Lower lobe of right lung (tissue), 2 donors: ENCODE measurements around the gene RFTN1. TPM values are rescaled to one million over a fixed set of nuclear protein-coding genes. Genes with fewer than 3 reads are reported as not detected.

Experiments
- ATAC-seq, 2 donors: fragments of 200-7000 bp; cut with Tn5 transposase; one replicate each; pipeline ENCODE4 v1.9.1; 2020 to 2022; ENCODE audit warnings: mild to moderate bottlenecking in 2 of 2, moderate library complexity in 2 of 2
- DNase-seq: peaks from one replicate; pipeline ENCODE4 v3.0.0-alpha.2; 2020
- H3K27ac ChIP-seq: fragments of 200-600 bp; one replicate; pipeline ENCODE4 v1.8.0; 2022
- H3K27me3 ChIP-seq: fragments of 200-600 bp; one replicate; pipeline ENCODE4 v1.8.0; 2022; ENCODE audit warnings: low read depth
- H3K36me3 ChIP-seq: fragments of 200-600 bp; one replicate; pipeline ENCODE4 v1.8.0; 2022; ENCODE audit warnings: mild to moderate bottlenecking
- H3K4me1 ChIP-seq: fragments of 200-600 bp; one replicate; pipeline ENCODE4 v1.8.0; 2022
- H3K4me3 ChIP-seq: fragments of 200-600 bp; one replicate; pipeline ENCODE4 v1.8.0; 2022; ENCODE audit warnings: mild to moderate bottlenecking
- H3K9me3 ChIP-seq: fragments of 200-600 bp; one replicate; pipeline ENCODE4 v1.8.0; 2022
- intact Hi-C: fragments of 100-400 bp; cut with DNase I; formaldehyde crosslinking; loops from one replicate; pipeline ENCODE4 v1.11.0; 2022
- long read RNA-seq: library from polyadenylated mRNA; unstranded; transcript quantifications from one replicate; pipeline ENCODE4 v2.0.0, GENCODE V29; 2021
- total RNA-seq: library from RNA; stranded (reverse); fragmentation: NEBNext Ultra II Directional; extraction: Animal tissue kit (Norgen Biotek cat#: 25700); gene quantifications from one replicate; pipeline ENCODE4 v1.2.1, GENCODE V29; 2021
- TF ChIP-seq, protein P1 (sequence below): fragments of 200-600 bp; IDR thresholded peaks from one replicate; pipeline ENCODE4 v1.8.0; 2022; ENCODE audit warnings: antibody characterized with exemption, mild to moderate bottlenecking
- donor health status: DM: no; HTN: yes; CAD: no; lungs with severe emphysema.

Gene RFTN1, protein sequence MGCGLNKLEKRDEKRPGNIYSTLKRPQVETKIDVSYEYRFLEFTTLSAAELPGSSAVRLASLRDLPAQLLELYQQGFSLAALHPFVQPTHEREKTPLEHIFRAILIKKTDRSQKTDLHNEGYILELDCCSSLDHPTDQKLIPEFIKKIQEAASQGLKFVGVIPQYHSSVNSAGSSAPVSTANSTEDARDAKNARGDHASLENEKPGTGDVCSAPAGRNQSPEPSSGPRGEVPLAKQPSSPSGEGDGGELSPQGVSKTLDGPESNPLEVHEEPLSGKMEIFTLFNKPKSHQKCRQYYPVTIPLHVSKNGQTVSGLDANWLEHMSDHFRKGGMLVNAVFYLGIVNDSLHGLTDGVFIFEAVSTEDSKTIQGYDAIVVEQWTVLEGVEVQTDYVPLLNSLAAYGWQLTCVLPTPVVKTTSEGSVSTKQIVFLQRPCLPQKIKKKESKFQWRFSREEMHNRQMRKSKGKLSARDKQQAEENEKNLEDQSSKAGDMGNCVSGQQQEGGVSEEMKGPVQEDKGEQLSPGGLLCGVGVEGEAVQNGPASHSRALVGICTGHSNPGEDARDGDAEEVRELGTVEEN
- total RNA-seq = 58.2 TPM
- long read RNA-seq, transcript RFTN1-201 (10 exons, 2,982 nt) = major isoform, 33 of 79 reads
- long read RNA-seq, partial matches to known transcripts = 11 of 79 reads
- long read RNA-seq, other reads (novel, unspliced or antisense) = 35 of 79 reads

DNA sequence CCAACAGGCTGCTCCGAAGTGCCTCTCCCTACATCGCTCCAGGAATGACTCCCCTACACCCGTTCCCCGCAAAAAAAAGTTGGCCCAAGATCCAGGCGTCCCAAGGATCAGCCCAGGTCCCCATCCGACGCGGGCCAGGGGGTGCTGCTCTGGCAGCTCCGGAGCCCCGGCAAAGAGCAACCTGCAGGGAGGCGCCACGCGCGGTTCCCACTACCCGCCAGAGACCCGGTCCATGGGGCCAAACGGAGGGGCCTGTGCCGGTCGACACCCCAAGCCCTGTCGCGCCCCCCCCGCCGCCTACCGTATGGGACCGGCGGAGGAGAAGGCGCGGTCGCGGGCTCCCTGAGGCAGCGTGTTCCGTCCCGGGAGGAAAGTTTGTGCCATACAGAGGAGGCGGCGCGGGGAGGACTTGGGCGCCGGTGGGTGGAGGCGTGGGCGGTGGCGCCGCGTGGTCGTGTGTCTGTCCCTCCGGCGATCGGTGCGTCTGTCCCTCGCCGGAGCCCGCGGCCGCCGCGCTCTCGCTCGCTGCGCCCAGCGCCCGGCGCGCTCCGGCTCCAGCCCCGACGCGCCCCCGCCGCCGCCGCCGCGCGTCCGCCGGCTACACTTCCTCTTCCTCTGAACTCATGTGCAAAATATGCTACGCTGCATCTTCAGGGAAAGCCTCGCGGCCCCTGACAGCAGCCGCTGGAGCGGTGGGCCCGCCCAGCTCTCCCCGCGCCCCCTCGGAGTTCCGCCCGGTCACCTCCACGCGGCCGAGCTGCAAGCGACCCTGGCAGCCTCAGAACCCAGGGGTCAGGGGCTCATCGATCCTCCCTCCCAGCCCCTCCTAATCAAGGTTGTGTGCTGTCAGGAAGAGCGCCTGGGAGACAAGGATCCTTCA is at the start of gene RFTN1:
TSS of gene RFTN1 (minus strand) at position 559 of the 880 bp plus-strand sequence. CDS start 19,830 bp downstream, outside the sequence.
- H3K4me3 ChIP-seq = peak within 1 kb of the TSS; percentile 95
- peak; percentile 62 to 75 for ATAC-seq
- no peaks in the 10 kb centered on the region for H3K27me3 ChIP-seq
- TF ChIP-seq, protein P1, sequence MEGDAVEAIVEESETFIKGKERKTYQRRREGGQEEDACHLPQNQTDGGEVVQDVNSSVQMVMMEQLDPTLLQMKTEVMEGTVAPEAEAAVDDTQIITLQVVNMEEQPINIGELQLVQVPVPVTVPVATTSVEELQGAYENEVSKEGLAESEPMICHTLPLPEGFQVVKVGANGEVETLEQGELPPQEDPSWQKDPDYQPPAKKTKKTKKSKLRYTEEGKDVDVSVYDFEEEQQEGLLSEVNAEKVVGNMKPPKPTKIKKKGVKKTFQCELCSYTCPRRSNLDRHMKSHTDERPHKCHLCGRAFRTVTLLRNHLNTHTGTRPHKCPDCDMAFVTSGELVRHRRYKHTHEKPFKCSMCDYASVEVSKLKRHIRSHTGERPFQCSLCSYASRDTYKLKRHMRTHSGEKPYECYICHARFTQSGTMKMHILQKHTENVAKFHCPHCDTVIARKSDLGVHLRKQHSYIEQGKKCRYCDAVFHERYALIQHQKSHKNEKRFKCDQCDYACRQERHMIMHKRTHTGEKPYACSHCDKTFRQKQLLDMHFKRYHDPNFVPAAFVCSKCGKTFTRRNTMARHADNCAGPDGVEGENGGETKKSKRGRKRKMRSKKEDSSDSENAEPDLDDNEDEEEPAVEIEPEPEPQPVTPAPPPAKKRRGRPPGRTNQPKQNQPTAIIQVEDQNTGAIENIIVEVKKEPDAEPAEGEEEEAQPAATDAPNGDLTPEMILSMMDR = no peak
- H3K36me3 ChIP-seq = no peaks in the 10 kb centered on the region
- intact Hi-C loops = no loop called here
- peak within 1 kb of the TSS; percentile 88 for H3K27ac ChIP-seq
- H3K9me3 ChIP-seq = no peaks in the 10 kb centered on the region
- DNase-seq = peak; percentile 76
- H3K4me1 ChIP-seq = peaks cover 66% of the 10 kb centered on the region

DNA sequence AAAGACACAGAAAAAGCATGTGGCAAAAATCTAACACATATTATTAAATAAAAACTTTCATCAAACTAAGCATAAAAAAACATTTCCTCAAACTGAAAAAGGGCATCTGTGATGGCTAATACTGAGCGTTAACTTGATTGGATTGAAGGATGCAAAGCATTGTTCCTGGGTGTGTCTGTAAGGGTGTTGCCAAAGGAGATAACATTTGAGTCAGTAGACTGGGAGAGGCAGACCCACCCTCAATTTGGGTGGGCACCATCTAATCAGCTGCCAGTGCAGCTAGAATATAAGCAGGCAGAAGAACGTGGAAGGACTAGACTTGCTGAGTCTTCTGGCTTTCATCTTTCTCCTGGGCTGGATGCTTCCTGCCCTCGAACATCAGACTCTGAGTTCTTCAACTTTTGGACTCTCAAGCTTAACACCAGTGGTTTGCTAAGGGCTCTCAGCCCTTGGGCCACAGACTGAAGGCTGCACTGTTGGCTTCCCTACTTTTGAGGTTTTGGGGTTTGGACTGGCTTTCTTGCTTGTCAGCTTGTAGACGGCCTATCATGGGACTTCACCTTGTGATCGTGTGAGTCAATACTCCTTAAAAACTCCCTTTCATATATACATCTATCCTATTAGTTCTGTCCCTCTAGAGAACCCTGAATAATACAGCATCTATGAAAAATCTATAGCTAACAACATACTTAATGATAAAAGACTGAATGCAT is 46.3 kb upstream of the RFTN1 start:
- intact Hi-C loops = no loop called here
- H3K27ac ChIP-seq = no peak overlapping the region
- no peak for DNase-seq

DNA sequence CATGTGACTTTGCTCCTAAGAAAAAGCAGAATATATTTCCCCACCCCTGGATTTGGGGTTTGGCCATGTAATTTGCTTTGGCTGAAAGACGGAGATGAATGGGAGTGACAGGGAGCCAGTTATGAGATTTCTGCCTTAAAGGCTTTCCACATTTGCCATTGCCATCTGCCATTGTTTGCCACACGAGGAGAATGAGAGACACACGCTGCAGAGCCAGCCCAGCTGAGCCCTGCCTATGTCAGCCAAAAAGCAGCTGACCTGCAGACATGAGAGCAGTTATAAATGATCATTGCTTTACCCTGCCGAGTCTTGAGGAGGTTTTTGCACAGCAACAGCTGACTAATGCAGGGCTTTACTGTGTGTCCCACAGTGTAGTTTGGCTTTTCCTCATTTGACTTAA is 40.6 kb upstream of the RFTN1 start:
- Histone ChIP-seq H3K36me3 (no peaks in the 10 kb centered on the region), H3K9me3 (no peaks in the 10 kb centered on the region), H3K4me3 (no peak overlapping the region), H3K27me3 (no peaks in the 10 kb centered on the region), H3K4me1 (no peaks in the 10 kb centered on the region), H3K27ac (no peak overlapping the region)
- ATAC-seq = no peak
- intact Hi-C loops = loop anchor here (5.0 kb wide), 2 partner anchors 262 to 287 kb away; partner anchors contain the start of gene OXNAD1
- no peak for DNase-seq
- TF ChIP-seq, protein P1 = no peak

More for the DNA sequence above, 46.3 kb upstream of the RFTN1 start:
- TF ChIP-seq, protein P1 = no peak
- Histone ChIP-seq H3K9me3 (no peaks in the 10 kb centered on the region), H3K4me1 (no peaks in the 10 kb centered on the region), H3K27me3 (no peaks in the 10 kb centered on the region), H3K4me3 (no peak overlapping the region), H3K36me3 (no peaks in the 10 kb centered on the region)
- ATAC-seq = no peak

DNA sequence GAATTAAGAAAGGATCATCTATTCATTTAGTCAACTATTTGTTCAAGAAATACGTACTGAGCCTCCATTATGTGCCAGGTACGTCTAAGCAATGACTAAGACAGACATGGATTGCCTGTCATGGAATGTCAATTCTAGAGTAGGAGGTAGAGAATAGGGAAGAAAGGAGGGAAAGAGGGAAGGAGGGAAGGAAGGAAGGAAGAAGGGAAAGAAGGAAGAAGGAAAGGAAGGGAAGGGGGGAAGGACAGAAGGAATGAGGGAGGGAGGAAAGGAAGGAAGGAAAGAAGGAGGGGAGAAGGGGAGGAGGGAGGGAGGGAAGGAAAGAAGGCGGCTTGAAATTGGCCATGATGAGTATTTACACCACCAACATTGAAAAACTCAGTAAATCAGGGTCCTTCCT is 39.3 kb upstream of the RFTN1 start:
- intact Hi-C loops = loop anchor here (5.0 kb wide), 2 partner anchors 260 to 285 kb away; partner anchors contain the start of gene OXNAD1
- DNase-seq (no peak), ATAC-seq (no peak)
- no peak overlapping the region for H3K27ac ChIP-seq
- TF ChIP-seq, protein P1 = no peak
- no peak overlapping the region for H3K4me3 ChIP-seq
- no peaks in the 10 kb centered on the region for H3K27me3 ChIP-seq
- H3K9me3 ChIP-seq = no peaks in the 10 kb centered on the region
- H3K36me3 ChIP-seq = no peaks in the 10 kb centered on the region
- H3K4me1 ChIP-seq = no peaks in the 10 kb centered on the region
